Gastroesophageal sphincter (tissue), 3 donors: Measurements from ENCODE around the gene CLIP1.

Experiments
- EP300 ChIP-seq: sonication (generic); formaldehyde crosslinking; IDR thresholded peaks from one replicate; pipeline ENCODE4 v1.6.1; 2017; ENCODE audit warnings: antibody characterized with exemption, mild to moderate bottlenecking
- POLR2A ChIP-seq, 2 donors: fragments of 450-650 bp; IDR thresholded peaks; one replicate each; pipeline ENCODE4 v1.6.1; 2017; ENCODE audit warnings: antibody characterized with exemption in 2 of 2, mild to moderate bottlenecking in 2 of 2, moderate library complexity in 1 of 2
- TF ChIP-seq, protein P1 (sequence below), 4 experiments: fragments of 200-600 bp in 2 of 4; fragments of 450-650 bp in 2 of 4; sonication (generic) in 1 of 4; IDR thresholded peaks; one replicate each; pipeline ENCODE4 v1.5.1; 2017 to 2019; ENCODE audit warnings: antibody characterized with exemption in 4 of 4, mild to moderate bottlenecking in 2 of 4, moderate library complexity in 2 of 4

GRCh38 chr12:122238861-122239260 lies 183.6 kb downstream of the CLIP1 start:
- no peak for TF ChIP-seq POLR2A (IDR thresholded peaks at IDR 0.05)
- TF ChIP-seq, protein P1, sequence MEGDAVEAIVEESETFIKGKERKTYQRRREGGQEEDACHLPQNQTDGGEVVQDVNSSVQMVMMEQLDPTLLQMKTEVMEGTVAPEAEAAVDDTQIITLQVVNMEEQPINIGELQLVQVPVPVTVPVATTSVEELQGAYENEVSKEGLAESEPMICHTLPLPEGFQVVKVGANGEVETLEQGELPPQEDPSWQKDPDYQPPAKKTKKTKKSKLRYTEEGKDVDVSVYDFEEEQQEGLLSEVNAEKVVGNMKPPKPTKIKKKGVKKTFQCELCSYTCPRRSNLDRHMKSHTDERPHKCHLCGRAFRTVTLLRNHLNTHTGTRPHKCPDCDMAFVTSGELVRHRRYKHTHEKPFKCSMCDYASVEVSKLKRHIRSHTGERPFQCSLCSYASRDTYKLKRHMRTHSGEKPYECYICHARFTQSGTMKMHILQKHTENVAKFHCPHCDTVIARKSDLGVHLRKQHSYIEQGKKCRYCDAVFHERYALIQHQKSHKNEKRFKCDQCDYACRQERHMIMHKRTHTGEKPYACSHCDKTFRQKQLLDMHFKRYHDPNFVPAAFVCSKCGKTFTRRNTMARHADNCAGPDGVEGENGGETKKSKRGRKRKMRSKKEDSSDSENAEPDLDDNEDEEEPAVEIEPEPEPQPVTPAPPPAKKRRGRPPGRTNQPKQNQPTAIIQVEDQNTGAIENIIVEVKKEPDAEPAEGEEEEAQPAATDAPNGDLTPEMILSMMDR (IDR thresholded peaks at IDR 0.05) = no peak
- TF ChIP-seq EP300 = no peak
